ENCODE results near the gene KRT83.
"Not testable (repeated sequence)": the region's sequence is repeated elsewhere in the genome, so short reads cannot be mapped to it uniquely, and the experiment has no call there.

Gene KRT83

DNA sequence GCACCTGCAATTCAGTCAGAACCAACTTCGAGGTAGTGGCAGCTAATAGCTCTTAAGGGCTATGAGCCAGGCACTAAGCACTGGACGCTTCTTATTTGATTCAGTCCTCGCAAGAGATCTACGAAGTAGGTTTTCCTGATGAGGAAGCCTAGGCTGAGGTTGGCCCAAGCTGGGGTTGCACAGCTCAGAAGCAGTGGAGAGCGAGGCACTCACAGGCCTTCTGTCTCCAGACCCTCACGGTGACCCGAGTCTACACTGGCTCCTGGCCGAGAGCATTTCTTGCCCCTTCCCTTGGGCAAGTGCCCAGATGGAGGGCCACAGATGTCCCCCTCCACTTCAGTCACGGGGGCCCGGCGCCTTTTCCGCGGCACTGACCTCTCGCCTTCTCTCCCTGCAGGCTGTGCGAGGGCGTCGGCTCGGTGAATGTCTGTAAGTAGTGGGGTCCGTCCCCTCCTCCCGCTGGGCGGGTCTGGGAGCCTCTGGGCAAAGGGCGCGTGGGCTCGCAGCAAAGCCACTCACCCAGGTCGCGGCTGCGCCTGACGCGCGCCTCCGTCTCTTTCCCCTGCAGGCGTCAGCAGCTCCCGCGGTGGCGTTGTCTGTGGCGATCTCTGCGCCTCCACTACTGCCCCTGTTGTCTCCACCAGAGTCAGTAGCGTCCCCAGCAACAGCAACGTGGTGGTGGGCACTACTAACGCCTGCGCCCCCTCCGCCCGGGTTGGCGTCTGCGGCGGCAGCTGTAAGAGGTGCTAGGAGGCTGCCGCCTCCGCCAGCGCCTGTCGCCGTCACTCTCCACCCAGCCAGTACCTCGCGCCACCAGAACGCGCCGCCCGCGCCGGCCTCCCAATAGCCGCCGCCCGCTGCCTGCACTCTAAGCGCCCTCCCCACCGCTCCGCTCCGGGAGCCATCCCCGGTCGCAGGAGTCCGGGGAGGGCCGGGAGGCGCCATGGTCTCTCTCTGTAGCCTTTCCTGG, 13.1 kb downstream of the KRT83 start:
- DNase-seq, result no peak

DNA sequence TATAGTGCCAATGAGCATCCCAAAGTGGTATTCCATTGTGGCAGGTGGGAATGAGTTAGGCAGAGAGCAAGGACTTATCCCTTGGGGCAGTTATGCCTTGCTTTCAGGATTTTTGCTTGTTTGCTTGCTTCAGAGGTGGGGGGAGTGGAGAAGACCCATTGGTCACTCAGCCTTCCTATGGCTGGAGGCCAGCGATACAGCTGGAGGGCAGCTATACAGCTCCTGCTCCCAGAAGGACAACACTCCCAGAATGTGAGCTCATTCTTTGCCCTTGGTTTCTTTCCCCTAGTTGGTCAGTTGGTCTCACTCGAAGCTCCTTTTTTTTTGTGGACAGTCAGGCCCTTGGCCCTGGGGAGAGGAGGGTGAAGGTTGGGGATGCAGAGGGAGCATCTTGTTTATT, 14.5 kb downstream of the KRT83 start:
- DNase-seq, result no peak

DNA sequence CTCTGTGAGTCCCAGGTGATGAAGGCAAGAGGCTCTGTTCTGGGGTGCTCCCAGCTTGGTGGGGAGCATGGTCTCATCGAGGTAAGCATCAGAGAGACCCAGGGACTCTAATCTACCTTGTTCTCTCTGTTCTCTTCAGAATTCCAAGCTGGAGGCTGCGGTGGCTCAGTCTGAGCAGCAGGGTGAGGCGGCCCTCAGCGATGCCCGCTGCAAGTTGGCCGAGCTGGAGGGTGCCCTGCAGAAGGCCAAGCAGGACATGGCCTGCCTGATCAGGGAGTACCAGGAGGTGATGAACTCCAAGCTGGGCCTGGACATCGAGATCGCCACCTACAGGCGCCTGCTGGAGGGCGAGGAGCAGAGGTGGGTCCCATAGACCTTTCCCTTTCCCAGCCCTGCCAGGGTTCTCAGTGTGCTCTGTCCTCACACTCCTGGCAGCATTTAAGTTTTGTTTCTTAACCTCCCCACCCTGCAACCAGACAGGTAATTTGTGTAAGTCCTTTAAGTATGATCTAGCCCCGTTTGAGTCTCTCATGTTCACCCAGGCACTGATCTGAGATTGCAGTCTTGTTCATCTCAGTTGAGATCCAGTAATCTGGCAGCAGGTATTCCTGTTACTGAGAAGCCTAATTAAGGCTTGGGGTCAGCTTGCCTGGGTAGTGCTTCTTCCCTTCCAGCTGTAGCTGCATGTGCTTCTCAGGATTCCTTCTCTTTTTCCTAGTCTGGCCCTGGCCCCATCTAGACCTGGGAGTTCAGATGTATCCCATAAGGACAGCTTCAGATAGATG, 15.1 kb downstream of the KRT83 start:
- DNase-seq, result no peak

DNA sequence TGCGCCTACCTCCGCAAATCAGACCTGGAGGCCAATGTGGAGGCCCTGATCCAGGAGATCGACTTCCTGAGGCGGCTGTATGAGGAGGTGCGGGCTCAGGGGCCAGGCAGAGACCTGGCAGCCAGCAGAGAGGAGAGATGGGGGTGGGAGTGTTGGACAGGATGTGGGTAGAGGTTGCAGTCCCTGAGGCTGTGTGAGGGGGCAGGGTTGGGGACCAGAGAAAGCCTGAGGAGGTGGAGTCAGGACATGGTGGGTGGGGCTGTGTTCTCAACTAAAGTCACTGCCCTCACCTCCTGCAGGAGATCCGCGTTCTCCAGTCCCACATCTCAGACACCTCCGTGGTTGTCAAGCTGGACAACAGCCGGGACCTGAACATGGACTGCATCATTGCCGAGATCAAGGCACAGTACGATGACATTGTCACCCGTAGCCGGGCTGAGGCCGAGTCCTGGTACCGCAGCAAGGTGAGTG, 16.2 kb downstream of the KRT83 start:
- not testable (repeated sequence) for DNase-seq

DNA sequence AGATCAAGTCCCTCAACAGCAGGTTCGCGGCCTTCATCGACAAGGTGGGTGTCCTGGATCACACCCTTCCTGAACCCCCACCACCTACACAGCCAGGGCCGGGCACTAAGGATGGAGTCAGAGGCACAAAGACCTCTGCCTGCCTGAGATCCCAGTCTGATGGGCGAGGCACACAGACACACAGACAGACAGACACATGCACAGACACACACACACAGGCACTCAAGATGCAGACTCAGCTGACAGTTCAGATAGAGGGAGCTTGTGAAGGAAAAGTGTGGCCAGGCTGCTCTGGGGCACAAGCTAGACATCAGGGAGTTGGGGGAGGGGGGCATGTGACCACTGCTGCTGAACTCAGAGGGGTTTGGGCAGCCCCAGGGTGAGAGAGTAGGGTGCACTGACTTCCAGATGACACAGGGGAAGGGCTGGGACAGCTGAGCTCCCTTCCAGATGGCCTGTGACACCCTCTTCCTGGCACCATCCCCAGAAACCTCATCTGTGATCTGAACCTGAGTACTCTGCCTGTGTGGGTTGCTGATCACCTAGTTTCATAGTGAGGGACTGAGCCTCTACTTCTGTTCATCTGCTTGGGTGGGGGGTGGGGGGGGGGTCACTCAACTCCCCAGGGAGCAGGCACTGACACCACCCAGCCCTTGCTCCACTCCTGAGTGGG, 18.8 kb downstream of the KRT83 start:
- not testable (repeated sequence) for DNase-seq

DNA sequence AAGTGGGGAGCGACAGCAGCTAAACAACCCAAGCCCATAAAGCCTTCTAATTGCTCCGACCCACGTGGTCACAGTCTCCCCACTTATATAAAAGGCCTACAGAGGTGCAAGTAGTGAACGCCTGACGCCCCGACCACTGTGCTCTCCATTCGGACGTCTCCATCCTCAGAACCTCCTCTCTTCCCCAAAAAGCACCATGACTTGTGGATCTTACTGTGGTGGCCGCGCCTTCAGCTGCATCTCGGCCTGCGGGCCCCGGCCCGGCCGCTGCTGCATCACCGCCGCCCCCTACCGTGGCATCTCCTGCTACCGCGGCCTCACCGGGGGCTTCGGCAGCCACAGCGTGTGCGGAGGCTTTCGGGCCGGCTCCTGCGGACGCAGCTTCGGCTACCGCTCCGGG, 19.5 kb downstream of the KRT83 start:
- not testable (repeated sequence) for DNase-seq

DNA sequence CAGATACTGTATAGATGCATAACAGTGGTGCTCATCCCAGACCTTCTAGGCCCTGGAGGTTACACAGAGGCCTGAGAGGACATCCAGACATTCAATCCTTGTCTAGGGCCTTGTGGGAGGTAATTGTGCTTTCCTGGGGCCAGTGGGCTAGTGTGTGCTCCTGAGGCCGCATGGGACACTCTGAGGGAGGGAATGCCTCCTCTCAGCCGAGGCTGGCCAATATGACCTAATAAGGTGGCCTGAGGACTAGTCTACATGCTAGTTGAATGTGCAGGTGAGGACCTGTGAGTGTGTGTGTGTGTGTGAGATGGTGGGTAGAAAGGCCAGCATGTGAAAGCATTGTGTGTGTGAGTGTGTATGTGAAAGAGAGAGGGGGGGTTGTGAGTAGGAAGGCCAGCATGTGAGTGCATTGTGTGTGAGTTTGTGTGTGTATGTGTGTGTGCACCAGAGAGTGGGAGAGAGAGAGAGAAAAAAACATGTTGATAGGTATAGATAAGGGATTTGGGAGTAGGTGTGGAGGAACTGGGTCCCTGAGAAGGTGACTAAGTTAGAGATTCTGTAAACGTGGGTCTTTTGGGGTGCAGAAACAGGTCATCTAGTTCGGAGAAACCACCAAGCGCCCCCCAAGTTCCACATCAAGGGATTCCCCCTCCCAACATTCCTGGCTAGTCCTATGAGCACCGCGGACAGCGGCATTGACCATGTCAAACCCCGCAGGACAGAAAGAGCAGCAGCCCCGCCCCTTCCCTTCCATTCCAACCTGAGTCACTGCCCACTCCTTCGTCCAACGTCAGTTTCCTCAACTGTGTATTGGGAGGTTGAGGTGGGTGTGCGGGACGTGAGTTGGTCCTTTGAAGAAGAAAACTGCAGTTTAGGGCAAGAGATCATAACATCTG, 20.2 kb downstream of the KRT83 start:
- DNase-seq, result no peak

DNA sequence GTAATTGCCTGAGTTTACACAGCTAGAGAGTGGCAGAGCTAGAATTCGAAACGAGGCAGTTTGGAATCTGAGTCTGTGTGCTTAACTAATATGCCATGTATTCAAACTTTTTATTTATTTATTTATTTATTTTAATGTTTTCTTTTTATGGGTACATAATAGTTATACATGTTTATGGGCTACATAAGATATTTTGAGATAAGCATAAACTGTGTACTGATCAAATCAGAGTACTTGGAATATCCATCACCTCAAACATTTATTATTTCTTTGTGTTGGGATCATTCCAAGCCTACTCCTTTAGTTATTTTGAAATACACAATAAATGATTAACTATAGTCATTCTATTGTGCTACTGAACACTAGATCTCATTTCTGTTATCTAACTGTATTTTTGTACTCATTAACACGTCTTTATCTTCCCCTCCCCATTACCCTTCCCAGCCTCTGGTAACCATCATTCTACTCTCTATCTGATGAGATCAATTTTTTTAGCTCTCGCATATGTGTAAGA, 22.5 kb downstream of the KRT83 start:
- DNase-seq, result no peak

DNA sequence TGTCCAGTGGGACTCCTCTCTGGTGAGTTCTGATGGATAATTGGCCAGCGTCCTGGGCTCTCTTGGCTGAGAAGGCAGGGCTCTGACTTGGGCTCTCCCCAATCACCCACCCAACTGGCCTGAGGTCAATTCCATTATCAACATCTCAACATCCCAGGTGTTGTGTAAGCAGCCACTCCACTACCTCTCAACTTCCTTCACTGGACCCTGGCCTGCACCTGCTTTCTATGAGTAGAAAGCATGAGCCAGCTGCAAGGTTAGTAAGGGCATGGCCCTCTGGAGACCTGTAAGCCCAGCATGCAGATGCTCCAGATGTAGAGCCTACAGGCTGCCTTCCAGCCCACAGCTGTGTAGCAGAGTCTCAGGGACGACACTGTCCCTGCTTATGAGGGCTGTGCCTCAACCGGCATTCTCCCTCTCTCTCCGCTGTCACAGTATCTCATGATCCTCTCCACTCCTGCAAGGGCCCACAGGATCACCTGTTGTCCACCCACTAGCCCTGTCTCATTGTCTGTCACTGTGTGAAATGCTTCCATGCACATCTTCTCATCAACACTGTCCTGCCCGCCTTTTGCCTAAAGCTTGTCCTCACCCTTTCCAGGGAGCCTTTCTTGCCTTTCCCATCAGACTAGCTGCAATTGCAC, 24.5 kb downstream of the KRT83 start:
- DNase-seq, result no peak

DNA sequence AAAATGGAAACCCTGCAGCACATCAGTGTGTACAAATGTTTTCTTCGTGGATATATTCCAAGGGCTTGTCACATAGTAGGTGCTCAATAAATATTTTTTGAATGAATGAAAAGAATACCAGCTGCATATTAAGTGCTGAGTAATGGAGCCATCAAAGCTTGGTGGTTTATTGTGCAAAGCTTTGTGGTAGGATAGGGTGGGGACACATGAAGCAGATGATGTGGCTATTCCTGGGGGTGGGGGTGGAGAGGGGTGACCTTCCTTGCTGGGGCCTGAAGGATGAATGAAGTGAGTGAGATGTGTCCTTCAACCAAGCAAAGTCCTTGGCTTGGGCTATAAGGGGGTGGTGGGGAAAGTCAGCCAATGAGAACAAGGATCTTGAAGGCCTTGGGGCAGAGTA, 25.5 kb downstream of the KRT83 start:
- DNase-seq, result no peak

DNA sequence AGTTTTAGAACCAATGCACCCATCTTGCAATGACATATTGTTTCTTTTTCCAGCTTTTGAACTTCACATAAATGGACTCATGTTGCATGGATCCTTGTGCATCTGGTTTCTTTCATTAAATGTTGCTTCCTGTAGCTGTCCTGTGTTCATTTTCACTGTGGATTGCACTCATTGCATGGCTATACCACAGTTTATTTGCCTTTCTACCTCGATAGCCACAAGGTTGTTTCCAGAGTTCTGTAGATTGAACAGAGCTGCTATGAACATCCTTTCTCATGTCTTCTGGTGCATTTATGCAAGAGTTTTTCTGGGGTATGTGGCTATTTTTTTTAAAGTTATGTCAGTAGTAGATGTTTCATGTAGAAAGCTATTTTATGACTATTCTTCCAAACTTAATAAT, 26.4 kb downstream of the KRT83 start:
- DNase-seq, result no peak

DNA sequence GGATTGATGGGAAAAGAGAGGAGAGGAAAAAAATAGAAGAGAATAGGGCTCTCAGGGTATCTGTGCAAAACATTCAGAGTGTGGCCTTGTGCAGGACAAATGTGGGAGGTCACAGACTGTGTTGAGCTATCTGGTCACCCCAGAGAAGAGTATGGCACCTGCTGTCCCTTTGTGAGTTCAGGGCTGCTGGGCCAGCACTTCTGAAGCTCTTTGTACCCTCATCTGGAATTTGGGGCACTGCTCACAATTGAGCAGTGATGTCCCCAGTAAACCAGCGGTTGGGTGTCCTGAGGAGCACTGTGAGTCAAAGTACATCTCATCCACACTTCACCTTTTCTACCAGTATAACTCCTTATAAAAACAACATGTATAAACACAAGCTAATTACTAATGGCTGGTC, 27.3 kb downstream of the KRT83 start:
- no peak for DNase-seq

DNA sequence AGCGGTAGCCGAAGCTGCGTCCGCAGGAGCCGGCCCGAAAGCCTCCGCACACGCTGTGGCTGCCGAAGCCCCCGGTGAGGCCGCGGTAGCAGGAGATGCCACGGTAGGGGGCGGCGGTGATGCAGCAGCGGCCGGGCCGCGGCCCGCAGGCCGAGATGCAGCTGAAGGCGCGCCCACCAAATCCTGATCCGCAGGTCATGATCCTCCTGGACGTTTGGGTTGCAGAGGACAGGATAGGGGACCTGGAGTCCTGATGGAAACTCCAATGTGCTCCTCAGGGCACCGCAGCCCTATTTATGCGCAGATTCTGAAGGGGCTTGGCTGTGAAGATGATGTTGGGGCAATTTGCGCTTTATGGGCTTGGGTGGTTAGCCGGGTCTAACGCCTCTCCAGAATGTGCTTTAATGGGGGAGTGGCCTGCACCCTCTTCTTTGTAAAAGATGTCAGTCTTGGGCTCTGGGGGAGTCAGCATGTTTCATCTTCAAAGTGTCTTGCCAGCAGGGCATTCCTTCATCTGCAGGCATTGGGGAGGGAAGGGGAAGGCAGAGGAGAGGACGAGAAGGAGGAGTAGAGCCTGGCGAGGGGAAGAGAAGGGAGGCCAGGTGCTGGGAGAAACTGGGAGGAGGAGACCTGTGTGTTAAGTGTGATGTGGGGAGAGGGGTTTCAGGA, 29.8 kb downstream of the KRT83 start, which contains the start of gene KRT81:
KRT81 (minus strand) TSS at position 268 of the 669 bp plus-strand sequence; CDS start at position 199, 69 bp downstream.
- DNase-seq, result no peak

DNA sequence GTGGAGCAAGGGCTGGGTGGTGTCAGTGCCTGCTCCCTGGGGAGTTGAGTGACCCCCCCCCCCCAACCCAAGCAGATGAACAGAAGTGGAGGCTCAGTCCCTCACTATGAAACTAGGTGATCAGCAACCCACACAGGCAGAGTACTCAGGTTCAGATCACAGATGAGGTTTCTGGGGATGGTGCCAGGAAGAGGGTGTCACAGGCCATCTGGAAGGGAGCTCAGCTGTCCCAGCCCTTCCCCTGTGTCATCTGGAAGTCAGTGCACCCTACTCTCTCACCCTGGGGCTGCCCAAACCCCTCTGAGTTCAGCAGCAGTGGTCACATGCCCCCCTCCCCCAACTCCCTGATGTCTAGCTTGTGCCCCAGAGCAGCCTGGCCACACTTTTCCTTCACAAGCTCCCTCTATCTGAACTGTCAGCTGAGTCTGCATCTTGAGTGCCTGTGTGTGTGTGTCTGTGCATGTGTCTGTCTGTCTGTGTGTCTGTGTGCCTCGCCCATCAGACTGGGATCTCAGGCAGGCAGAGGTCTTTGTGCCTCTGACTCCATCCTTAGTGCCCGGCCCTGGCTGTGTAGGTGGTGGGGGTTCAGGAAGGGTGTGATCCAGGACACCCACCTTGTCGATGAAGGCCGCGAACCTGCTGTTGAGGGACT, 30.6 kb downstream of the KRT83 start:
- not testable (repeated sequence) for DNase-seq

DNA sequence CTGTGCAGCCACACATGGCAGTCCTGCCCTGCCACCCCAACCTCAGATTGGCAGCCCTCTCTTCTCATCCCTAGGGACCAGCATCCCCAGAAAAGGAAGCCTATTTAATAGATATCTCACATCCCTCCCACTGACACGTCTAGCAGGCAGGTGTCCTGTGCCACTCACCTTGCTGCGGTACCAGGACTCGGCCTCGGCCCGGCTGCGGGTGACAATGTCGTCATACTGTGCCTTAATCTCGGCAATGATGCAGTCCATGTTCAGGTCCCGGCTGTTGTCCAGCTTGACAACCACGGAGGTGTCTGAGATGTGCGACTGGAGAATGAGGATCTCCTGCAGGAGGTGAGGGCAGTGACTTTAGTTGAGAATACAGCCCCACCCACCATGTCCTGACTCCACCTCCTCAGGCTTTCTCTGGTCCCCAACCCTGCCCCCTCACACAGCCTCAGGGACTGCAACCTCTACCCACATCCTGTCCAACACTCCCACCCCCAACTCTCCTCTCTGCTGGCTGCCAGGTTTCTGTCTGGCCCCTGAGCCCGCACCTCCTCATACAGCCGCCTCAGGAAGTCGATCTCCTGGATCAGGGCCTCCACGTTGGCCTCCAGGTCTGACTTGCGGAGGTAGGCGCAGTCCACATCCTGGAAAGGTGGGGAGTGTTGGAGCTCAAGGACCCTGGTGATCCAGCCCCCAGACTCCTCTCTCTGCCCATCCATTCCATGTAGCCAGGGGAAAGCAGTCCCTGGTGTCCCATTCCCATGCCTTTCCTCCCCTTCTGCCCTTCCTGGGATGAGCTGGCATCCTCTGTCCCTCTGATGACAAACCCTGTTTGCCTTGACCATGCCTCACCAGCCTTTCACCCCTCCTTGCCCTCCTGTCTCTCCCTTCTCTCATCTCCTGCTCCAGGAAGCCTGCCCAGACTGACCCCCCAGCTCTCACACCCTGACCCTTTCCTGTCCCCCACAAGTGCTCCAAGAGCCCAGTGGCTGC, 33.1 kb downstream of the KRT83 start:
- DNase-seq, result not testable (repeated sequence)

DNA sequence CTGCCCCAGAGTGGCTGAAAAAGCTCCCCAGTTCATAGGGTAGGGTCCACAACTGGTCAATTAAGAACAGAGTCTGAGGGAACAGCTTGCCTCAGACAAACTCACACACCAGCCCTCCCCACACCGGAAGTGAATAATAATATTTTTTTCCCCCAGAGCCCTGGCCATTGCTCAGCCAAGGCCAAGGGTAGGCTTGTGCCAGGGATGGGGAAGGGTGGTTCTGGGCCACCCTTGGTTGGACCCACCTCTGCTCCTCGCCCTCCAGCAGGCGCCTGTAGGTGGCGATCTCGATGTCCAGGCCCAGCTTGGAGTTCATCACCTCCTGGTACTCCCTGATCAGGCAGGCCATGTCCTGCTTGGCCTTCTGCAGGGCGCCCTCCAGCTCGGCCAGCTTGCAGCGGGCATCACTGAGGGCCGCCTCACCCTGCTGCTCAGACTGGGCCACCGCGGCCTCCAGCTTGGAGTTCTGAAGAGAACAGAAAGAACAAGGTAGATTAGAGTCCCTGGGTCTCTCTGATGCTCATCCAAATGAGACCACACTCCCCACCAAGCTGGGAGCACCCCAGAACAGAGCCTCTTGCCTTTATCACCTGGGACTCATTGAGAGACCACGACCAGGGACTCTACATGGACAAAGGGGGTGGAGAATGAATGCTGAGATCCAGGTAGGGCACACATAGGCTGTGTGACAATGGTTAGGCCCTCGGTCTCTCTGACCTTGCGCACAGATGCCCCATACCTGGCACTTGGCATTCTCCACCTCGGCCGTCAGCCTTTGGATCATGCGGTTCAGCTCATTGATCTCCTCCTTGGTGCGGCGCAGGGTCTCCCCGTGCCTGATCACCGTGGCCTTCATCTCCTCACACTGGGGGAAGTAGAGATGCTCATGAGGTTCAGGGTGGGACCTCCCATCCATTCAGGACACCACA, 34.1 kb downstream of the KRT83 start:
- DNase-seq, result not testable (repeated sequence)

DNA sequence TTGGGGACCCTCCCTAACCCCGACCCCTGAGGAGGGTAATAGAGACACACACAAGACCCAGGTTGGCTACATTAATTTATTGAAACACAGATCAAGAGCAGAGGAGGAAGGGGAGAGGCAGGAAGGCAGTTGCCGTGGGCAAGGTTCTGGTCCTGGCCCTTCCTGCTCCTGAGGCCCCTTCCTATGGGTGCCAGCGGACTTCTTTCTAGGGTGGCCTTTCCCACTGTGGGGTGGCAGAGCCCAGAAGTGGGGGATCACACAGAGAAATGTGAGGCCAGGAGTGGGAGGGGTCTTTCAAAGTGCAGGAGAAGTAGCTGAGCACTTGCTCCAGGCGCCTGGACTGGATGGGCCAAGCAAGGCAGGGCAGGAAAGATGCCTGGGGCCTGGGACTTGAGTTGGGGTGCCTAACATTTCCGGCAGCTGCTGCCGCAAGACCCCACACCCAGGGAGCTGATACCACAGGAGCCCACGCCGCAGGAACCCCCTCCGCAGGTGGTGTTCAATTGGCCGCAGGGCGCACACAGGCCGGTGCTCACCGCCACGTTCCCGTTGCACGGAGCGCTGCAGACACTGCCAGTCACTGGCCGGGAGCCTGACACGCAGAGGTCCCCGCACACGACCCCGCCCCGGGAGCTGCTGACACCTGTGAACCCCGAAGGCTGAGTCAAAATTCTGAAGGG, 35.2 kb downstream of the KRT83 start:
- no peak for DNase-seq
